ENCODE data around the gene TCF7. TPM values are rescaled to one million over a fixed set of nuclear protein-coding genes. Genes with fewer than 3 reads are reported as not detected.

TCF7 gene
- polyA plus RNA-seq, 1 experiment, result 2.1 TPM

- ChIA-PET CTCF (interaction anchor here (0.9 to 20.0 kb wide), 2 partner anchors 12 to 96 kb away, joined by 3 to 458 read pairs; no protein-coding TSS in a partner anchor), POLR2A (no interaction called here)
These were observed 20.7 kb downstream of the TCF7 start for GRCh38 chr5:134135091-134135655.

GRCh38 chr5:134136221-134136631 is 21.7 kb downstream of the TCF7 start:
- DNase-seq (ENCODE audit: low read depth, low spot score), result no peak
- POLR2A ChIA-PET, result no interaction called here
- Histone ChIP-seq H3K4me3 (ENCODE audit: low read depth, low read length) (no peak overlapping the region), H3K27me3 (ENCODE audit: control insufficient read depth, insufficient read depth, low read length) (no peaks in the 10 kb centered on the region), H3K27ac (ENCODE audit: low read depth, low read length) (no peak overlapping the region), H3K9me3 (ENCODE audit: control insufficient read depth, insufficient read depth, low read length) (no peaks in the 10 kb centered on the region)
- CTCF ChIA-PET, result interaction anchor here (0.9 to 20.0 kb wide), 2 partner anchors 11 to 97 kb away, joined by 3 to 458 read pairs; no protein-coding TSS in a partner anchor
- TF ChIP-seq CTCF (IDR thresholded peaks at IDR 0.05; ENCODE audit: low read depth, low read length), result no peak

More at GRCh38 chr5:134135091-134135655, 20.7 kb downstream of the TCF7 start:
- DNase-seq (ENCODE audit: low read depth, low spot score), result no peak
- no peak overlapping the region for H3K4me3 ChIP-seq (ENCODE audit: low read depth, low read length)
- H3K27ac ChIP-seq (ENCODE audit: low read depth, low read length), result no peak overlapping the region
- TF ChIP-seq CTCF (IDR thresholded peaks at IDR 0.05; ENCODE audit: low read depth, low read length), result no peak
- no peaks in the 10 kb centered on the region for H3K27me3 ChIP-seq (ENCODE audit: control insufficient read depth, insufficient read depth, low read length)
- no peaks in the 10 kb centered on the region for H3K9me3 ChIP-seq (ENCODE audit: control insufficient read depth, insufficient read depth, low read length)

GRCh38 chr5:134136771-134137170 is 22.3 kb downstream of the TCF7 start:
- H3K27ac ChIP-seq (ENCODE audit: low read depth, low read length), result no peak overlapping the region
- ChIA-PET CTCF (interaction anchor here (1.7 to 20.0 kb wide), 2 partner anchors 8 to 97 kb away, joined by 7 to 458 read pairs; no protein-coding TSS in a partner anchor), POLR2A (no interaction called here)

GRCh38 chr5:134138416-134139376 is 24.2 kb downstream of the TCF7 start:
- CTCF ChIA-PET, result interaction anchor here (0.5 to 20.0 kb wide), 10 partner anchors 7 to 492 kb away, joined by 6 to 458 read pairs (median 12); no protein-coding TSS in a partner anchor
- no peak overlapping the region for H3K4me3 ChIP-seq (ENCODE audit: low read depth, low read length)
- POLR2A ChIA-PET, result interaction anchor here (1.2 to 2.1 kb wide), 2 partner anchors 13 to 99 kb away, joined by 3 to 5 read pairs; no protein-coding TSS in a partner anchor
- no peak for TF ChIP-seq CTCF (IDR thresholded peaks at IDR 0.05; ENCODE audit: low read depth, low read length)
- no peaks in the 10 kb centered on the region for H3K27me3 ChIP-seq (ENCODE audit: control insufficient read depth, insufficient read depth, low read length)
- DNase-seq (ENCODE audit: low read depth, low spot score), result no peak
- no peak overlapping the region for H3K27ac ChIP-seq (ENCODE audit: low read depth, low read length)
- H3K9me3 ChIP-seq (ENCODE audit: control insufficient read depth, insufficient read depth, low read length), result no peaks in the 10 kb centered on the region

More at GRCh38 chr5:134136771-134137170, 22.3 kb downstream of the TCF7 start:
- Histone ChIP-seq H3K4me3 (ENCODE audit: low read depth, low read length) (no peak overlapping the region), H3K27me3 (ENCODE audit: control insufficient read depth, insufficient read depth, low read length) (no peaks in the 10 kb centered on the region), H3K9me3 (ENCODE audit: control insufficient read depth, insufficient read depth, low read length) (no peaks in the 10 kb centered on the region)
- no peak for DNase-seq (ENCODE audit: low read depth, low spot score)
- no peak for TF ChIP-seq CTCF (IDR thresholded peaks at IDR 0.05; ENCODE audit: low read depth, low read length)
